ENCODE data around the gene RPS4Y1. TPM values are rescaled to one million over a fixed set of nuclear protein-coding genes. Genes with fewer than 3 reads are reported as not detected.

The RPS4Y1 gene
- total and polyA plus RNA-seq, 2 of the 8 experiments (the other 6 are each of a cell fraction or from before 2014, with no cell fraction given) = 259 to 790 TPM

DNA sequence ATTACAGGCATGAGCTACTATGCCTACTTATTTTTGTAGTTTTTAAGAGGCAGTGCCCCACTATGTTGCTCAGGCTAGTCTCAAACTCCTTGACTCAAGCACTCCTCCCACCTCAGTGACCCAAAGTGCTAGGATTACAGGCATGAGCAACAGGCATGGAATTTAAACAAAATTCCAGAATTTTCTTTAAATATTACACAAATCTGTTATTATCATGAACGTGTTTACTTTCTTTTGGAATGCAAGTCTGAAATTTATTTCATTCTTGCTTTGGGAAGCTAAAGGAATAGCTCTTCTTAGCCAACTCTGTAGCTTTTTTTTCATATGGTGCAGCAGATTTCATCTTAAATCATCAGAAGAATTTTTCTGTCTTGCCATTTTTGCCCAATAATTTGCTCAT, 66.0 kb downstream of the RPS4Y1 start:
- H3K18ac ChIP-seq (ENCODE audit: extremely low read depth, low read length) = no peak overlapping the region
- H2BK15ac ChIP-seq (ENCODE audit: low read length) = no peak overlapping the region
- H4K91ac ChIP-seq (replicated peaks; ENCODE audit: insufficient read length, low read length) = no peak overlapping the region
- H3K4me2 ChIP-seq (ENCODE audit: insufficient read depth in 1 of 2, low read depth in 2 of 2, low read length in 2 of 2) = no peak overlapping the region
- no peak overlapping the region for H2AK5ac ChIP-seq (ENCODE audit: low read depth, low read length)
- no peak overlapping the region for H2AFZ ChIP-seq (ENCODE audit: low read length)
- H3K27ac ChIP-seq (ENCODE audit: low read depth, low read length) = no peak overlapping the region
- no peak overlapping the region for H3K9ac ChIP-seq (replicated peaks in 1 of 4; ENCODE audit: extremely low read depth in 1 of 4, low read depth in 3 of 4, low read length in 3 of 4)
- no peak overlapping the region for H4K8ac ChIP-seq (ENCODE audit: extremely low read depth, insufficient read depth, low read length)
- no peaks in the 10 kb centered on the region for H4K20me1 ChIP-seq (replicated peaks in 1 of 2; ENCODE audit: control insufficient read depth in 1 of 2, insufficient read depth in 2 of 2, low read length in 2 of 2)
- WGBS, 2 experiments (ENCODE audit: extremely low coverage in 1 of 2, insufficient coverage in 1 of 2, insufficient read length in 1 of 2, insufficient replicate concordance in 2 of 2, low coverage in 1 of 2, low lambda C conversion rate in 2 of 2, missing lambda C conversion rate in 1 of 2) = 80% methylated on average over 1 of the region's 1 CpG; no CpG with 5 or more reads in 1 of the 2 experiments
- no peaks in the 10 kb centered on the region for H3K27me3 ChIP-seq (replicated peaks in 1 of 4; ENCODE audit: control insufficient read depth in 3 of 4, extremely low read depth in 1 of 4, insufficient read depth in 3 of 4, low read length in 3 of 4)
- H3K14ac ChIP-seq (ENCODE audit: insufficient read length) = no peak overlapping the region
- H3K4me1 ChIP-seq (replicated peaks in 1 of 4; ENCODE audit: control insufficient read depth in 3 of 4, insufficient read depth in 4 of 4, low read length in 3 of 4) = no peaks in the 10 kb centered on the region
- H3K9me3 ChIP-seq (ENCODE audit: insufficient read depth in 2 of 2, low read depth in 1 of 2, low read length in 1 of 2) = 0 out of 4 replicates have a peak, but pooled peaks cover 0 to 3% of the 10 kb centered on the region in 2 experiments
- no peak overlapping the region for H2BK120ac ChIP-seq (replicated peaks; ENCODE audit: low read depth, low read length)
- H3K23ac ChIP-seq (ENCODE audit: insufficient read length) = no peak overlapping the region
- H3K36me3 ChIP-seq (ENCODE audit: control insufficient read depth in 2 of 4, insufficient read depth in 4 of 4, low read length in 3 of 4) = no peaks in the 10 kb centered on the region
- no peak for DNase-seq (ENCODE audit: low read depth in 1 of 2, low spot score in 2 of 2)
- no peak overlapping the region for H3K56ac ChIP-seq (replicated peaks; ENCODE audit: insufficient read length, low read depth, low read length)
- H3K4ac ChIP-seq (replicated peaks; ENCODE audit: insufficient read length, low read depth, low read length) = no peak overlapping the region
- ChIA-PET CTCF (ENCODE audit: partially characterized antibody) (no interaction called here), POLR2A (ENCODE audit: partially characterized antibody) (no interaction called here)
- H3K23me2 ChIP-seq (ENCODE audit: low read depth, low read length) = no peaks in the 10 kb centered on the region
- H3K79me1 ChIP-seq (ENCODE audit: low read depth, low read length) = no peaks in the 10 kb centered on the region
- FAIRE-seq = no peak
- no peak overlapping the region for H2BK12ac ChIP-seq (ENCODE audit: low read depth, low read length)
- H2BK5ac ChIP-seq (ENCODE audit: low read depth, low read length) = no peak overlapping the region
- H3K79me2 ChIP-seq (ENCODE audit: control insufficient read depth in 1 of 2, insufficient read depth in 2 of 2, low read length in 2 of 2) = no peaks in the 10 kb centered on the region
- H3K4me3 ChIP-seq (ENCODE audit: extremely low read depth in 1 of 4, insufficient read depth in 2 of 4, low read depth in 3 of 4, low read length in 4 of 4) = no peak overlapping the region
- H2BK20ac ChIP-seq (ENCODE audit: low read length) = no peak overlapping the region
- H4K5ac ChIP-seq (ENCODE audit: insufficient read length, low read depth, low read length) = no peak overlapping the region
- no peak for TF ChIP-seq CBX5 (IDR thresholded peaks at IDR 0.05; ENCODE audit: low read depth, low read length)

Measured in H1 (cell line).